Measurements from ENCODE around the gene EMC1.
"Not testable (repeated sequence)": the region's sequence is repeated elsewhere in the genome, so short reads cannot be mapped to it uniquely, and the experiment has no call there.

The EMC1 gene

DNA sequence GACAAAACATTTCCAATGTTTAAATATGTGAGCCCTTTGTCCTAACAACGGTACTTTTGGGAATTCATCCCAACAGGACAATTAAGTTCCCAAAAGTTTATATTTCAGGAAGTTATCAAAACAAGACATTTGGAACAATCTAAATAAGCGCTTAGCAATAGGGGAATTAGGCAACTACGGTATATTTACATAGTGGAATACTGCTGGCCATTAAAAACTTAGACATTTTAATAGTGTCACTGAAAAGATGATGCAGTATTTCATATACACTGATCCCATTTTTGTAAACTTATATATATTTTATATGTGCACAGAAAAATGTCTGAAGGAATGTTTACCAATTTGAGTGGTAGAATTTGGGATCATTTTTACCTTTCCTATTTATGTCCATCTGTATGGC is 62.1 kb downstream of the EMC1 start:
- no peak for DNase-seq (ENCODE audit: low read depth)

DNA sequence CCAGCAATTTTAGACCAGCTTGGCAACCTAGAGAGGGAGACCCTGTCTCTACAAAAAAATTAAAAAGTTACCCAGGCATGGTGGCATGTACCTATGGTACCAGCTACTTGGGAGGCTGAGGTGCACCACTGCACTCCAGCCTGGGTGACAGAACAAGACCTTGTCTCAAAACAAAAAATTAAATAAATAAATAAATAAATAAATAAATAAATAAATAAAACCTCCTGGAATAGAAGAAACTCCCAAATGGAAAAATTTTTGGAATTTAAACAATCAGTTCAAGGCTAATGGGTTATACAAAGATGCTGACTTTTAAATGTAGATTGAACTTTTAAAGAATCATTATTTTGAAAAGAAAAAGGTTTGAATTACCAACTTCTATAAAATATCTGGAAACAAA is 63.5 kb downstream of the EMC1 start:
- DNase-seq (ENCODE audit: low read depth) = no peak

DNA sequence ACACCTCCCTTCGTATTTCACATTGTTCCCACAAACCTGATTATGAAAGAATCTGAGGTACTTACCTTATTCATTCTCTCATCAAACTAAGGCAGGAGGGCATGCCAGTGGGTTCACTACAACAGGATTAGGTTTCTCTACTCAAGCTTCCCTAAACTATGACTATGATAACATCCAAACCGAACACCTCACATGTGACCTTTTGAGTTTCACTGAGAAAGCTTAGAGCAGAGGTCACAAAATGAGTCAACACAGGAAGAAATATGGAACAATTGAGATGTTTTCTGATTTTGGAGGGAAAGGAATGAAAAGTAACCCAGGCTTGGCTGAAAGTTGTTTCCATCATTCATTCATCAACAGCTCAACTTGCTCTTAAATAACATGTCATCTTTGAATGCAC is 65.3 kb downstream of the EMC1 start:
- no peak for DNase-seq (ENCODE audit: low read depth)

DNA sequence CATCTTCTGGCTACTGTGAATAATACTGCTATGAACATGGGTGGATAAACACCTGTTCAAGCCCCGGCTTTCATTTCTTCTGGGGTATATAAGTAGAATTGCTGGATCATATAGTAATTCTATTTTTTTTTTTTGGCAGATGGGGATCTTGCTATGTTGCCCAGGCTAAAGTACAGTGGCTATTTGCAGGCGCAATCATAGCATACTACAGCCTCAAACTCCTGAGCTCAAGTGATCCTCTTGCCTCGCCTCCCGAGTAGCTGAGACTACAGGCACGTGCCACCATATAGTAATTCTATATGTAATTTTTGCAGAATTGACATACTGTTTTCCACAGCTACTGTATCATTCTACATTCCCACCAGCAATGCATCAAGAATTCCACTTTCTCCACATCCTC is 69.1 kb downstream of the EMC1 start:
- no peak for DNase-seq (ENCODE audit: low read depth)

- DNase-seq (ENCODE audit: low read depth) = not testable (repeated sequence)
Observed at GRCh38 chr1:19180265-19180657, 71.1 kb downstream of the EMC1 start.

- DNase-seq (ENCODE audit: low read depth) = peak; percentile 97
Observed at GRCh38 chr1:19179597-19180264, 71.6 kb downstream of the EMC1 start.

DNA sequence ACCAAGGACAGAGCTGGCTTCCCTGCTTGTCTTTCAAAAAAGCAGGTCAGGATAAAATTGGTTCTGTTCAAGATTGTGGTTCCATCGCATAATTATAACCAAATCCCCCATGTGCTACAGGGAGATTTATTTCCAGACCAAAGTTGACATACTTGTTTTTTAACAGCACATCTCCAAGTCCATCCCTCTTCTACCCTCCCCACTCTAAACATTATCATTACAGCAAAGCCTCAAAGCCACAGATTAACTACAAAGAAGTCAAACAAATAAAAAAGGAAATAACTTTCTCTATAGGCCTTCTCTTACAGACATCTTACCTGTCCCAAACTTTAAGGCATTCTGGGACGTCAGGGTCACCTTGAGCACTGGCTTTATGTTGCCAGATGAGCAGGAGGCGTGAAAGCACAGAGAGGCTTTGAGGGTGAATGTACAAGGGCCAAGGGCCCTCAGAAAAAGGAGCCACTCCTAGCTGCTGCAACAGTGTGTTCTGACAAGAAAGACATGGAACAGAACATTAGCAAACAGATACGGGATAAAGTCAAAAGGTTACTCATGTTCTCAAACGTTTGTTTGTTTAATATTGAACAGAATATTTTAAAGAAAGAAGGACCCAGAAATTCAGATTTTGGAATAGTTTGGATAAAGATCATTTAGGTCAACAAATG is 72.5 kb downstream of the EMC1 start:
- DNase-seq (ENCODE audit: low read depth) = no peak

- DNase-seq (ENCODE audit: low read depth) = no peak
Observed at GRCh38 chr1:19177811-19178210, 73.5 kb downstream of the EMC1 start.

DNA sequence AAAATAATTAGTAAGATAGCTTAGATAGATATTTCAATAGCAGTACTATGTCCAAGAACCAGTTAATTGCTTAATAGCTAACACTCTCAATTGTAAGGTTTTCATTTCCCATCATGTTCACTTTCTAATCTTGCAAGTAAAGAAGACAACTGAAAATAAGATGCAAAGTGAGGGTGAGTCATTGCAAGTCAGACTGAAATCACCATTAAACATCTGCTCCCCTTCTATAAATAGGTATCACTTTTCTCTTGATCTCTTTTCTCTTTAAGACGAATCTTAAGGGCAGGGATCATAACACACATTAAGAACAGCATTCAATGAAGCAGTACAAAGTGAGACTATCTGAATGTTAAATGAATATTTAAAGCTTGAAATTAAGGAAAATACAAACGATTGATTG is 81.7 kb downstream of the EMC1 start:
- DNase-seq (ENCODE audit: low read depth) = no peak

DNA sequence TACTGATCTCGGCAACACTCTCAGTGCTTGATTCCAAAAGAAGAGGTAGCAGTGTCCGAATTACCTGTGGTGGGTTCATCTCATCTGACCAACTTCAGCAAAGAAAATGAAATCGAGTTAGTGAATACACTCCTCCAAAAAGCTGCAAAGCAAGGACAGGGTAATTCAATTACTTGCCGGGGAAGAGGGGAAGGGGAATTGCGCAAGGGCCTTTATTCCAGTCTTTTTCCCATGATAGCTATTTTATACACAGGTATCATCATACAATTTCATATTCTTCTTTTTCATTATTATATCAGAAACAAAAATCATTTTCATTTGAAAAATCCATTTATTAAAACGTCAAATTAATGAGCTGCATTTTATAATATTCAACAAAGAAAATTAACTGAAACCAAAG is 84.2 kb downstream of the EMC1 start:
- DNase-seq (ENCODE audit: low read depth) = no peak

DNA sequence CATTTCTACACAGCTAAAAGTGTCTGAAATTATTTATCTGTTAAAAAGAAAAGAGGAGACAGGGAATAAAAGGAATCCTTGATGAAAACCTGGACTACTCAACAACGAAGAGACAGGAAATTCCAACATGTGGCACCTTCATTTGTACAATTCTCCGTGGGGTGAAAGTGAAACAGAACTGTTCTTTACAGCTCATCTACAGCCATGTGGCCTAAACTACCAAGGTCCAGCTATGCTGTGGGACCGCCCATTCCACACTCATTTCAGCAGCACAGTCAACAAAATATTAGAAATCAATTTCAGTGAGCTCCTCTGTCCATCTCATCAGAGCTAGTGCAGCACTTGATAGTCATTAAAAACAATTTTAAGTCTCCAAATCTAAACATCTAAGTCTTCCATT is 85.3 kb downstream of the EMC1 start:
- no peak for DNase-seq (ENCODE audit: low read depth)

Data from CMK (cell line).